ENCODE results near the gene PTPRD.

GRCh38 chr9:8301296-8301695, 2311.5 kb downstream of the PTPRD start:
- TF ChIP-seq CTCF (IDR thresholded peaks at IDR 0.05) (no peak), POLR2A (IDR thresholded peaks at IDR 0.05) (no peak), EP300 (IDR thresholded peaks at IDR 0.05) (no peak)

Measured in ovary (tissue), 3 donors.